Glutamatergic neuron (in vitro differentiated cells): ENCODE measurements around the gene CCDC188. TPM values are rescaled to one million over a fixed set of nuclear protein-coding genes. Genes with fewer than 3 reads are reported as not detected.

Source experiments
- DNase-seq: peaks from one replicate; pipeline ENCODE4 v3.0.0; 2022
- H3K27ac Mint-ChIP-seq: one replicate; pipeline ENCODE4 v1.8.0; 2020; ENCODE audit warnings: mild to moderate bottlenecking, mixed read lengths, inconsistent platforms; ENCODE audit not compliant: unreplicated experiment
- H3K27me3 Mint-ChIP-seq: one replicate; pipeline ENCODE4 v1.8.0; 2020; ENCODE audit warnings: mild to moderate bottlenecking, moderate library complexity, mixed read lengths, inconsistent platforms; ENCODE audit not compliant: unreplicated experiment
- H3K36me3 Mint-ChIP-seq: one replicate; pipeline ENCODE4 v1.8.0; 2020; ENCODE audit warnings: mild to moderate bottlenecking, mixed read lengths, inconsistent platforms; ENCODE audit not compliant: unreplicated experiment
- H3K4me1 Mint-ChIP-seq: one replicate; pipeline ENCODE4 v1.8.0; 2020; ENCODE audit warnings: mild to moderate bottlenecking, low read depth, mixed read lengths, inconsistent platforms; ENCODE audit not compliant: unreplicated experiment
- H3K4me3 Mint-ChIP-seq: one replicate; pipeline ENCODE4 v1.8.0; 2020; ENCODE audit warnings: mild to moderate bottlenecking, mixed read lengths, inconsistent platforms; ENCODE audit not compliant: unreplicated experiment
- H3K9me3 Mint-ChIP-seq: one replicate; pipeline ENCODE4 v1.8.0; 2020; ENCODE audit warnings: mild to moderate bottlenecking, moderate library complexity, mixed read lengths, inconsistent platforms; ENCODE audit not compliant: unreplicated experiment
- total RNA-seq: library from RNA; stranded (reverse); fragmentation: NEBNext Ultra II Directional; extraction: Animal tissue kit (Norgen Biotek cat#: 25700); gene quantifications from one replicate; pipeline ENCODE4 v1.2.1, GENCODE V29; 2021; ENCODE audit not compliant: unreplicated experiment
- TF ChIP-seq, protein P1 (sequence below): fragments of 200-600 bp; sonication (generic); IDR thresholded peaks from one replicate; pipeline ENCODE4 v1.5.0; 2021; ENCODE audit not compliant: partially characterized antibody, unreplicated experiment

The CCDC188 gene
- total RNA-seq, 1 donor from 2014 or later: 0.54 TPM

DNA sequence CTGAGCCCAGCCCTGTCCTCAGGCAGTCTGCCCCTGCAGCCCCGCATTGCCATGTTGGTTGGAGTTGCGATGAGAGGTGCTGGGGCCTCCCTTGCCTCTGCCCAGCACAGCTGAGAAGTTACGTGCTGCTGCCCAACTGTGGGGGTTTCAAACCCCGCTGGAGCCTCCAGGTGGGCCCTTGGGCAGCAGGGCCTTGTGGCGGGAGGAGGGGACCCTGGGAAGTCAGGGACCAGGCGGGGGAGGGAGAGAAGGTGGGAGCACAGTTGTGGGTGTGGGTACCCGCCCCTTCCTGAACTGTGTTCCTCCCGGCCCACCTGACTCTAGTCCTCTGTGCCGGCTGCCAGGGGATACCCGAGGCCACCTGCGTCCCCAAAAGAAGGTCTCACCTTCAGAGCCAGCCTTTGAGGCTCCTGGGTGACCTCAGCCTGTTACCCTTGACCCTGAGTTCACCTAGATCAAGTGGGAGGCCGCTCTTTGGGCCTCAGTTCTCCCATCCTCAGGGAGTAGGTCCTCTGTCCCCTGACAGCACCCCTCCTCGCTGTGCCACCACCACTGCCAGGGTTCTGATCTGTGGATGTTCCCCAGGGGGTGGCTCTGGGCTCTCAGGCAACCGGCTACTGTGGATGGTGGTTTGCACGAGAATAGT is 7.7 kb upstream of the CCDC188 start:
- Mint-ChIP-seq H3K36me3 (no peaks in the 10 kb centered on the region), H3K27ac (peak overlapping the region; percentile 87), H3K4me3 (peak overlapping the region; percentile 55), H3K4me1 (peaks cover 11% of the 10 kb centered on the region), H3K27me3 (peaks cover 5% of the 10 kb centered on the region), H3K9me3 (peaks cover 8% of the 10 kb centered on the region)
- TF ChIP-seq, protein P1, sequence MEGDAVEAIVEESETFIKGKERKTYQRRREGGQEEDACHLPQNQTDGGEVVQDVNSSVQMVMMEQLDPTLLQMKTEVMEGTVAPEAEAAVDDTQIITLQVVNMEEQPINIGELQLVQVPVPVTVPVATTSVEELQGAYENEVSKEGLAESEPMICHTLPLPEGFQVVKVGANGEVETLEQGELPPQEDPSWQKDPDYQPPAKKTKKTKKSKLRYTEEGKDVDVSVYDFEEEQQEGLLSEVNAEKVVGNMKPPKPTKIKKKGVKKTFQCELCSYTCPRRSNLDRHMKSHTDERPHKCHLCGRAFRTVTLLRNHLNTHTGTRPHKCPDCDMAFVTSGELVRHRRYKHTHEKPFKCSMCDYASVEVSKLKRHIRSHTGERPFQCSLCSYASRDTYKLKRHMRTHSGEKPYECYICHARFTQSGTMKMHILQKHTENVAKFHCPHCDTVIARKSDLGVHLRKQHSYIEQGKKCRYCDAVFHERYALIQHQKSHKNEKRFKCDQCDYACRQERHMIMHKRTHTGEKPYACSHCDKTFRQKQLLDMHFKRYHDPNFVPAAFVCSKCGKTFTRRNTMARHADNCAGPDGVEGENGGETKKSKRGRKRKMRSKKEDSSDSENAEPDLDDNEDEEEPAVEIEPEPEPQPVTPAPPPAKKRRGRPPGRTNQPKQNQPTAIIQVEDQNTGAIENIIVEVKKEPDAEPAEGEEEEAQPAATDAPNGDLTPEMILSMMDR: no peak
- no peak for DNase-seq

DNA sequence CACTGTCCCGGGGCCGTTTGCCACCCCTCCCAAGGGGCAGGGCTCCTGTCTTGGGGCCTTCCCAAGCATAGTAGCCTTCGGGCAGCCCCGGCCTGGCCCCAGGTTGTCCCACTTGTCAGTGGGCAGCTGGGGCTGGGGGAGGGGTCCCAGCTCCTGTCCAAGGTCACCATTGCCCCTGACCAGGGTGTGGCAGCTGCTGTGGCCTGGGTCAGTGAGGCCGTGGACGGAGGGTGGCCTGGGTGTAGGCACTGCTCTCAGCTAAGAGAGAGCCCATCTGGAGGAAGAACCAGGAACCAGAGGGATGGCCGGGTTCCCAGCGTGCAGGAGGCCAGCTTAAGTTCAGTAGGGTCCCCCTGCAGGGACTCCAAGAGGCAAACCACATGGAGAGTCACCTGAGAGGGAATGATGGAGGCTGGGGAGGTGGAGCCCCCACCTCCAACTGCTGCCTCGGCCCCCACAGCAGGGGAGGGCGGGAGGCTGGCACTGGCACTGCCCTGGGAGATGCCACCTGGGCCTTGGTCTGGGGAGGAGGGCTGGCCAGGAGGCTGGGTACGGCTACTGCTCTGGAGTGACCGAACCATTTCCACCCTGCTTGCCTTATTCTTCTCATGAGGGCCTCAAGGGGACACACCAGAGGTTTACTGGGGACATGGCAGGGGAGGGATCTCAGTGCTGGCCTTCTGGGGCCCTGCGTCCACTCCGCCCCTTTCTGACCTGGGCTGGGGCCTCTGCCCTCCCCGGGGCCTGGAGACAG is 6.8 kb upstream of the CCDC188 start:
- Mint-ChIP-seq H3K9me3 (peaks cover 8% of the 10 kb centered on the region), H3K4me3 (no peak overlapping the region), H3K4me1 (peaks cover 11% of the 10 kb centered on the region), H3K36me3 (no peaks in the 10 kb centered on the region), H3K27me3 (peaks cover 5% of the 10 kb centered on the region), H3K27ac (no peak overlapping the region)
- DNase-seq: no peak
- TF ChIP-seq, protein P1: no peak

DNA sequence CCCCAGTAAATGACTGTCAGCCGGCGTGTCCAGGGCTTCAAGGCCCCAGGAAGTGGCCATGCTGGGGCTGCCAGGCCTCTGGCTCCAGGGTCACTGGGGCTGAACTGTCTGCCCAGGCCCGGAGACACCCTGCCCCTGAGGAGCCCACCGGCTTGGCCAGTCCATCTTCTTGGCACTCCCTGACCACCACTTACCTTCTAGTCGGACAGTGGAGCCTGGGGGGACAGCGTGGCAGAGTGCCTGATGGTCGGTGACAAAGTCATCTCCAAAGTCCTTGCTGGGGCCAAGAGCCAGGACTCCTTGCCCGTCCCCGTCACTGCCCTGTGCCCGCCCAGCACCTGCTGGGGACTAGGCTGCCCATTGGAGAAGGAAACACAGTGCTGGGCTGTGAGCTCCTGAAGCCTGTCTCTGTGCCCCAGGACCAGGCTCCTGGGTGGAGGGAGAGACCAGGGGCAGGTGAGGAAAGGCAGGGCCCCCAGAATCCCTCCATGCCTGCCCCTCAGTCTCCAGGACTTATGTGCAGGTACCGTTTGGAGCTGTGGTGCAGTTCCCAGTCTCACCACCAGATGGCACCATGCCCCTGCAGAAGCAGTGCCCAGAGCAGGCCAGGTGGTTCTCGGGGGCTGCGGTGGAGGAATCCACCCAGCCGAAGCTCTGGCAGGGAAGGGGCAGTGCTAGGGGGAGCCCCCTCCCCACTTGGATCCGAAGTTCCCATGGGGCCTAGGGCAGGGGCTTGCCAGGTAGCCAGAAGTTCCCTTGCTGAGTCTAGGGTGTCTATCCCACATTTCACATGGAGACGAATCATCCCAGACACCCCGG is 6.0 kb upstream of the CCDC188 start:
- Mint-ChIP-seq H3K4me3 (no peak overlapping the region), H3K36me3 (no peaks in the 10 kb centered on the region), H3K27ac (no peak overlapping the region), H3K9me3 (peaks cover 8% of the 10 kb centered on the region), H3K4me1 (peaks cover 11% of the 10 kb centered on the region), H3K27me3 (peaks cover 5% of the 10 kb centered on the region)
- DNase-seq: peak; percentile 94
- TF ChIP-seq, protein P1: peak; percentile 100

DNA sequence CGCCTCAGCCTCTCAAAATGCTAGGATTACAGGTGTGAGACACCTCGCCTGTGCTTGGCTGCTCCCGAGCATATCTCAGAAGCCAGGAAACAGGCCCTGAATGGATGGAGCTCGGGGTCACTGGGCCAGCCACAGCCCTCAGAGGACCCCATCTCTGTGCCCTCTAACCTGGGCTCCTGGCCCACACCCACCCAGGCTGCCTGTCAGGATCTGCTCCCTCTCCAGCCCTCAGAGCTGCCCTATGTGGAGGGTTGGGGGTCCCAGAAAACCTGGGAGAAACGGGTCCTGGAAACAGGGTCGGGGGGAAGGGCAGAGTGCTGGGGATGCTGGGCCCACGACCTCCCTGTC is 5.2 kb upstream of the CCDC188 start:
- Mint-ChIP-seq H3K9me3 (peaks cover 8% of the 10 kb centered on the region), H3K4me3 (no peak overlapping the region), H3K36me3 (no peaks in the 10 kb centered on the region), H3K27me3 (peaks cover 5% of the 10 kb centered on the region), H3K27ac (no peak overlapping the region), H3K4me1 (peaks cover 11% of the 10 kb centered on the region)
- no peak for DNase-seq
- TF ChIP-seq, protein P1: no peak
